ENCODE results near the gene SPIRE2.

DNA sequence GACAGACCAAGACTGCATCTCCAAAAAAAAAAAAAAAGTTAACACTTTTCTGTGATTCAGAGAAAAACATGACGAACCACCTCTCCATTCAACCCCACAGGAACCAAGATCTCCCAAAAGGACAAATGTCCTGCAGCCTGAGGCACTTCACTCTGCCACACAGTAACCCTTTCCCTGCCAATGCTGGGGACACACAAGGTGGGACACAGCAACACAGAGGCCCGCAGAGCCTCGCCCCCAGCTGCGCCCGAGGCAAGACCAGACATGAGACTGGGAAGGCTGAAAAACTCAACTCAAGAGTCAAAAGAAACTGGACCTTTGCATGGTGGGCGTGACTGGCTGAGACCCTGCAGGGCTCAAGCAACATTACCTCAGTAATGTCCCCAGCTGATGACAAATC is 45.8 kb upstream of the SPIRE2 start:
- TF ChIP-seq, protein P1, sequence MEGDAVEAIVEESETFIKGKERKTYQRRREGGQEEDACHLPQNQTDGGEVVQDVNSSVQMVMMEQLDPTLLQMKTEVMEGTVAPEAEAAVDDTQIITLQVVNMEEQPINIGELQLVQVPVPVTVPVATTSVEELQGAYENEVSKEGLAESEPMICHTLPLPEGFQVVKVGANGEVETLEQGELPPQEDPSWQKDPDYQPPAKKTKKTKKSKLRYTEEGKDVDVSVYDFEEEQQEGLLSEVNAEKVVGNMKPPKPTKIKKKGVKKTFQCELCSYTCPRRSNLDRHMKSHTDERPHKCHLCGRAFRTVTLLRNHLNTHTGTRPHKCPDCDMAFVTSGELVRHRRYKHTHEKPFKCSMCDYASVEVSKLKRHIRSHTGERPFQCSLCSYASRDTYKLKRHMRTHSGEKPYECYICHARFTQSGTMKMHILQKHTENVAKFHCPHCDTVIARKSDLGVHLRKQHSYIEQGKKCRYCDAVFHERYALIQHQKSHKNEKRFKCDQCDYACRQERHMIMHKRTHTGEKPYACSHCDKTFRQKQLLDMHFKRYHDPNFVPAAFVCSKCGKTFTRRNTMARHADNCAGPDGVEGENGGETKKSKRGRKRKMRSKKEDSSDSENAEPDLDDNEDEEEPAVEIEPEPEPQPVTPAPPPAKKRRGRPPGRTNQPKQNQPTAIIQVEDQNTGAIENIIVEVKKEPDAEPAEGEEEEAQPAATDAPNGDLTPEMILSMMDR (conservative IDR thresholded peaks at IDR 0.05 in 1 of 2, IDR thresholded peaks at IDR 0.05 in 1 of 2; ENCODE audit: extremely low read depth in 1 of 2, insufficient read depth in 1 of 2, low read depth in 1 of 2, low read length in 2 of 2) = no peak
- TF ChIP-seq EZH2 (IDR thresholded peaks at IDR 0.05; ENCODE audit: borderline replicate concordance, low read length) = no peak
